ENCODE data around the gene VASP. TPM values are rescaled to one million over a fixed set of nuclear protein-coding genes. Genes with fewer than 3 reads are reported as not detected.

The VASP gene
- total and polyA plus RNA-seq, 9 of the 15 experiments (the other 6 are each of a cell fraction or from before 2014, with no cell fraction given) = 16.7 to 261 (median 112) TPM

GRCh38 chr19:45492627-45493470, 14.4 kb upstream of the VASP start (continued):
- TF ChIP-seq ZNF785 (CRISPR knock-in tag; IDR thresholded peaks at IDR 0.05) (no peak), MIER1 (IDR thresholded peaks at IDR 0.05; ENCODE audit: low read depth) (no peak), CREB3 (tag; conservative IDR thresholded peaks at IDR 0.05; ENCODE audit: low read depth) (no peak), ELK1 (CRISPR knock-in tag; IDR thresholded peaks at IDR 0.05) (no peak), PHF21A (IDR thresholded peaks at IDR 0.05; ENCODE audit: borderline replicate concordance, low read depth) (no peak), BCL6 (CRISPR knock-in tag; IDR thresholded peaks at IDR 0.05) (no peak), ESRRB (CRISPR knock-in tag; IDR thresholded peaks at IDR 0.05; ENCODE audit: borderline replicate concordance) (no peak), HDAC2 (IDR thresholded peaks at IDR 0.05) (no peak), POLR3A (IDR thresholded peaks at IDR 0.05; ENCODE audit: borderline replicate concordance, extremely low read depth, insufficient read depth, insufficient read length) (no peak), SUPT5H (IDR thresholded peaks at IDR 0.05) (peak; percentile 68), NFXL1 (CRISPR knock-in tag; IDR thresholded peaks at IDR 0.05) (no peak), ZNF398 (CRISPR knock-in tag; IDR thresholded peaks at IDR 0.05) (no peak), ZNF41 (CRISPR knock-in tag; conservative IDR thresholded peaks at IDR 0.05) (no peak), BRF2 (IDR thresholded peaks at IDR 0.05; ENCODE audit: borderline replicate concordance, insufficient read depth, insufficient read length) (no peak), FOXP4 (CRISPR knock-in tag; IDR thresholded peaks at IDR 0.05; ENCODE audit: borderline replicate concordance) (no peak), SMARCB1 (IDR thresholded peaks at IDR 0.05; ENCODE audit: insufficient read length, low read depth) (no peak), DDX20 (tag; IDR thresholded peaks at IDR 0.05; ENCODE audit: low read depth) (no peak), STAG1 (CRISPR knock-in tag; IDR thresholded peaks at IDR 0.05; ENCODE audit: borderline replicate concordance) (no peak), YBX1 (IDR thresholded peaks at IDR 0.05) (no peak), BRD9 (IDR thresholded peaks at IDR 0.05; ENCODE audit: low read depth, partially characterized antibody) (peak; percentile 30), GABPB2 (CRISPR knock-in tag; conservative IDR thresholded peaks at IDR 0.05) (no peak), ZBTB8A (IDR thresholded peaks at IDR 0.05; ENCODE audit: partially characterized antibody) (no peak)

Data from K562 (cell line).